GM18519 (cell line): Measurements from ENCODE around the gene PGRMC2.
A peak's percentile ranks its signal among the peaks of the same experiment; 100 is the strongest.

ENCODE experiments used
- ATAC-seq: cut with Tn5 transposase; IDR thresholded peaks from one replicate; pipeline ENCODE4 v1.9.1; 2021; ENCODE audit warnings: mild to moderate bottlenecking, moderate library complexity; ENCODE audit not compliant: unreplicated experiment, low FRiP score

The PGRMC2 gene, protein sequence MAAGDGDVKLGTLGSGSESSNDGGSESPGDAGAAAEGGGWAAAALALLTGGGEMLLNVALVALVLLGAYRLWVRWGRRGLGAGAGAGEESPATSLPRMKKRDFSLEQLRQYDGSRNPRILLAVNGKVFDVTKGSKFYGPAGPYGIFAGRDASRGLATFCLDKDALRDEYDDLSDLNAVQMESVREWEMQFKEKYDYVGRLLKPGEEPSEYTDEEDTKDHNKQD

DNA sequence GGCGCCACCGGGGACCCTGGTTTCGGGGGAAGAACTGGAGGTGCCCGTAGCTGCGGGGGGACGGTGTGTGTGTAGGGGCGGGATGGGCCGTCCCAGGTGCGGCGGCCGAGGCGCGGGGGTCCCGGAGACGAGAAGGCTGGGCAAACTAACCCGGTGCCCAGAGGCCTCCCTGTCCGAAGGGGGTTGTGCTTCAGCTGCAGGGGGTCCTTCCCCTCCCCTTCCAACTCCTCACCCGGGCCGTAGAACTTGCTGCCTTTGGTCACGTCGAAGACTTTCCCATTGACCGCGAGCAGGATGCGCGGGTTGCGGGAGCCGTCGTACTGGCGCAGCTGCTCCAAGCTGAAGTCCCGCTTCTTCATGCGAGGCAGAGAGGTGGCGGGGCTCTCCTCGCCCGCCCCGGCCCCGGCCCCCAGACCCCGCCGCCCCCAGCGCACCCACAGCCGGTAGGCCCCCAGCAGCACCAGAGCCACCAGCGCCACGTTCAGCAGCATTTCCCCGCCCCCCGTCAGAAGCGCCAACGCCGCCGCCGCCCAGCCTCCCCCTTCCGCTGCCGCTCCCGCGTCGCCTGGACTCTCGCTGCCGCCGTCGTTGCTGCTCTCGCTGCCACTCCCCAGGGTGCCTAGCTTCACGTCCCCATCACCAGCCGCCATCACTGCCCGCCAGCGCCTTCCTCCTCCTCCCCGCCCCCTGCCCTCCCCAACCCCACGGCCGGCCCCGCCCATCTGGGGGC is at the start of gene PGRMC2:
TSS of gene PGRMC2 (minus strand) at position 673 of the 730 bp plus-strand sequence. CDS start at position 650, 23 bp downstream.
- ATAC-seq: no peak

DNA sequence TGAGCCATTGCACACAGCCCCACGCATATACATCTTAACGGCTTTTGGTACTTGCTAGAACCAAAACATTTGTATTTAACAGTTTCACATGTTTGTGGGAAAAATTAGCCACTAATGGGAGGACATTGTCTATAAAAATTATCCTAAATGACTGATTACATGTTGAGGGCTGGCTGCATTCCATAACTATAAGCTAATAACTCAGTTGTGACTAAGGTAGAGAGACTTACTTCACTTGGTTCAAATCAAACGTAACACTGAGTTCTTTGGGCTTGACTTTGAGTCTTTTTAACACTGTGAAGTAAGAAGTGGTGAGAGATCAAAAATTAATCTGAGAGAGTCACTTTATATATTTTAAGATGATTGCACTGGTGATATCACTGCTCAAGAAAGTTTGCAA is 47.9 kb upstream of the PGRMC2 start:
- ATAC-seq: no peak

DNA sequence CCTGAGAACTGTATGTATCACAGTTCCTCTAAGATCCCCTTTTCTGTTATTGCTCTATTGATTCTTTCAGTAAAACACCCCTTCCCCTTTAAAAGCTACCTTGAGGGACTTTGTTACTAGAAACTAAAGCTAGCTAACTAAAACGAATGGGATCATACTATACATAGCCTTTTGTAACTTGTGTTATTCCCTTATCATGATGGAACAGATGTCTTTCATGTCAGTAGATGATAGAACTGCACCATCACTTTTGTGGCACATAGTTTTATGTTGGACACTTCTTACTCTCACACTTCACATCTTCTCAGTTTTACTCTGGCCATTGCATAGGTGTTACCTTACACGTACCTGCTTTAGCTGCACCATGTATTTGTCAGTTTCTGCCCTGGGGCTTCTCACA is 46.6 kb upstream of the PGRMC2 start:
- ATAC-seq: no peak

DNA sequence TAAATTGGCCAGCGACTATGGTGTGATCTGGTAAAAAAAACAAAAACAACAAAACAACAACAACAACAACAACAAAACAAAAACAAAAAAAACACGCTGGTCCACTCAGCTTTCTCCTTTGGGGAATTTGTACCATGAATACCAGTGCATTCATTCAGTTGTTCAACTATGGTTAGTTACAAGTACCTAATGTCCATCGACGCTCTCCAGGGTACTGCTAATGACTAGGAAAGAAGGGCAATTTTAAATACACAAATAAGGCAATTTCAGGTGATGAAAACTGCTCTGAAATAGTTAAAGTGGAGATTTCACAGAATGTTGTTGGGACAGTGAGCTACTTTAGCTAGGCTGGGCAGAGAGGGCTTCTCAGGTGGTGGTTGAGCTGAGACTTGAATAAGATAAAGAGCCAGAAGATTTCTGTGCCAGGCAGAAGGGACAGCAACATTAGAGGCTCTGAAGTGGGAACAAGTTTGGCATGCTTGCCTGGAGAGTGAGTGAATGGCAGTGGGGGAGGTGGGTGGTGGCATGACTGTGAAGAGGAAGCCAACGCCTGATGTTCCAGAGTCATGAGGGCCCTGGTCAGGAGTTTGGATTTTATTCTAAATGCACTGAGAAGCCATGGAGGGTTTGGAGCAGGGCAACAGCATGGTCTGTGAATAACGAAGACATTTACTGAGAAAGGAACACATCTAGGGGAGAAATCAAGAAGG is 45.9 kb upstream of the PGRMC2 start:
- ATAC-seq: no peak

DNA sequence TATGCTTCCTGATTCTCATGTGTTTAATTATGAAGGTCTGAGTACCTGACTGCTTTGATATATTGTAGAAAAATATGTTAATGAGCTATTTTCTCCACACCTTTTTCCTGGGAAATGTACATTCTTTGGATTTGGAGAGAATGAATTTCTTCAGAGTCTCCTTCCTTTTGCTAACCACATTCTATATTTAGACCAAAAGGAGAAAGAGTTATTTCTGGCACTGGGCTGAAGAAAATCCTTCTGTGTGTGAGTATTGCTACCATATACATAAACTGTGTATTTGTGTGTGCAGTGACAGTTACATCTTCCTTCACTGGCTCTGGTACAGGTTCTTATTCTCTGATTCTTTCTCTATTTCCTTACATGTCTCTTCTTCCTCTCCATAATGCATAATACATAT is 44.5 kb upstream of the PGRMC2 start:
- ATAC-seq: no peak

DNA sequence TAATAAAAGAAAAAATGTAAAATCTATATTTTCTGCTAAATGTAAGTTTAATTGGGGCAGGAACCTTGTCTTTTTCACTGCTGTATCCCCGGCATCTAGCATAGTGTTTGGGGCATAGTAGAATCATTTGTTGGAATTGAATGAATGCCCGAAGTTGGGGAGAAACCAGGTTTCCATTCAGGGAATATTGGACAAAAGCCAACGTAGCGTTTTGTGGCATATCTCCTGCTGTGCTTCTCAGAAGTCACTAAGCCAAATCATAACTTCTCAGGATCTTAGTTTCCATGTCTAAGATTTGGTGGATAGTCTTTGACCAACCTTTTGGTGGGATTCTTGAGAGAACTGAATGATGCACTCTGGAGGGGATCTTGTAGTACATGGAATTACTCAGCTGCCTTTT is 42.0 kb upstream of the PGRMC2 start:
- ATAC-seq: no peak

DNA sequence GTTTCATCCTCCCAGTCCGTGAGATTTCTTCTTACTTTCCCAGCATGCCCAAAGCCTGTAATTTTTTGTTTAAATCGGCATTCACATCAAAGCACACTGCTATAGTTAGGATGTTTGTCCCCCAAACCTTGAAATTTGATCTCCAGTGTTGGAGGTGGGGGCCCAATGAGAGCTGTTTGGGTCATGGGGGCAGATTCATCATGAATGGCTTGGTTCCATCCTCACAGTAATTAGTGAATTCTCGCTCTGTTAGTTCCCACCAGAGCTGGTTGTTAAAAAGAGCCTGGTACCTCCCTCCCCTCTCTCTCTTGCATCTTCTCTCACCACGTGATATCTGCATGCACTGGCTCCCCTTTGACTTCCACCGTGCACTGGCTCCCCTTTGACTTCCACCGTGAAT is 40.5 kb upstream of the PGRMC2 start:
- no peak for ATAC-seq

DNA sequence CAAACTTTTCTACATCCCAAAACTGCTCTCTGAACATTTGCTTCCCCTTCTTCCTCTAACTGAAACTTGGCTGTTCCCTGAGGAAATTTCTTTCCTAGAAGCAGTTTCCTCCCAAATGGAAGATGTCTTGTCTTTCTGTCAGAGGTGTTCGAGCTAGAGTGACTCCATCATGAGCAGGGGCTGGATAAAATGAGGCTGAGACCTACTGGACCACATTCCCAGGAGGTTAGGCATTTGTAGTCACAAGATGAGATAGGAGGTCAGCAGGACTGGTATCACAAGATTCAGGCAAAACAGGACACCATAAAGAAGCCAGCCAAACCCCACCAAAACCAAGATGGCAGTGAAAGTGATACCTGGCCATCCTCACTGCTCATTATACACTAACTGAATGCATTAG is 35.8 kb upstream of the PGRMC2 start:
- ATAC-seq: no peak

DNA sequence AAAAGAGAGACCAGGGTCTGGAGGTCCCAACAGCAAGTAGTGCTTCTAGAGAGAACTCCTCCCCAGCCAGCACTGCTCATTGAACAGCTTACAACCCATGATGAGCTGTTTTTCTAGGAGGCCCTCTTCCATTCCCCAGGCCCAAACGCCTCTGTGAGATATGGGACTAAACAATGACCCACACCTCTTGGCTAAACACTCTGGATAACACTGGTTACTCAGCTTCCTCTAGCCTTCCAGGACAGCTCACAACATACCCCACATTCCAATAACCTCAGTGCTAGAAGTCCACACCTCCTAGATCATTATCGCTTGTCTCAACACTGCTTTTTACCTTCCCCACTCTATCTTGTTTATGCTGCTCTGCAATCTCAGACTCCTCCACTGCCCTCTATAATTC is 35.4 kb upstream of the PGRMC2 start:
- no peak for ATAC-seq

DNA sequence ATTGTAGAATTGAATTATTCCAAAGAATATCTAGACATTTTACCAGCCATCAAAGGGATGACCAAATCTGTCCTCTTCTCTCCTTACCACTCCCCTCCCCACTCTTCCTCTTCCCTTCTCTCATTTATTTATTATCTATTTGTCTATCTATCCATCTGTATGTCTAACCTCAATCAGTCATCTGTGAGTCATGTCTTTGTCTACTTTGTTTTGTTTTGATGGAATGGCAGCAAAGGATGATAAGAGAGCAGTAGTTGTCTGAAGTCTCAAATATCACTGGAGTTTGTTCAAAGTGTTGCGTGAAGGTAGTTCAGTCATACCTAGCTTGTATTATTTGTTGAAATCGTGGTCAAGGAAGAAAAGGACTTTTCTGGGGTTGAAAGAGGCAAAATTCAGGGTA is 34.7 kb upstream of the PGRMC2 start:
- ATAC-seq: no peak

DNA sequence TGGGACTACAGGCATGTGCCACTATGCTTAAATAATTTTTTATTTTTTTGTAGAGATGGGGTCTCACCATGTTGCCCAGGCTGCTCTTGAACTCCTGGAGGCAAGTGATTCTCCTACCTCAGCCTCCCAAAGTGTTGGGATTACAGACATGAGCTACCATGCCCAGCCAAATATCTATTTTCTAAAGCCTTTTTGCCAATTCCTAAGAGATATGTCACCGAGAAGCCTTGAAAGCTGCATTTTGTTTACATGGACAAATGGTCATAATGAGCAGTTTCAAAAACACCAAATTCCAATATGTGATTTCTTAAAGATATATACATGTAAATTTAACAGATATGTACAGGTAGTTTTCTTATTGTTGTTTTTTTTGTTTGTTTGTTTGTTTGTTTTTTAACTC is 33.0 kb upstream of the PGRMC2 start:
- no peak for ATAC-seq

DNA sequence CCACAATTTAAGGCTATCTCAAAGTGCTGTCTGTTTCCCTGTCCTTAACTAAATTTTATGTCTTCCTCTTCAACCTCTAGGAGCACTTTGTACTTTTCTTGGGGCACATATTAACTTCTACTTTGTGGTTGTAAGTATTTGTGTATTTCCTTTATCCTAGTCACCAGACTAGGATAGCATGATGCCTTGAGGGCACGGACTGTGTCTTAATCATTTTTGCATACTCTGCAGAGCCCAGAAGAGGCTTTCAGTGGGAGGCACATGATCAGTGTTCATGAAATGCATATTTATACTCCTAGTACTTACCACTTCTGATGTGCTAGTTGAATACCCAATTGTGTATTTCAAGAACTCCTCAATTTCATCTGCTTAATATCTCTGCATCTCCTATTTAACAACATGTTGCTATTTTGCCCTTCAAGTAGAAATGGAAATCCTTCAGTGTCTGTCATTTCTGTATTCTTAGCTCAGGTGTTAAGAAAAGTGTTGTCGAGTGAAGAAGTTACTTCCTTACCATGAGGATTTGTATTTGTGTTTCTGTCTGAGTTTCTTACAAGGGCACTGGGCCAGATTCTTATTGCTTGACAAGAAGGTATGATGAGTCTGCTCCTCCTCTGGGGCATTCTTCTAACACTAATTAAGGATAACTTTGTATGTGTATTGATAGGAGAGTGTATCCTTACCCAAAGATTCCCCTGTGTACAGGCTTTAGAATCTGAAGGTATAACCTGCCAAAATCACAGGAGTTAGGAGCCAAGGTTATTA is 28.3 kb upstream of the PGRMC2 start:
- ATAC-seq: no peak

DNA sequence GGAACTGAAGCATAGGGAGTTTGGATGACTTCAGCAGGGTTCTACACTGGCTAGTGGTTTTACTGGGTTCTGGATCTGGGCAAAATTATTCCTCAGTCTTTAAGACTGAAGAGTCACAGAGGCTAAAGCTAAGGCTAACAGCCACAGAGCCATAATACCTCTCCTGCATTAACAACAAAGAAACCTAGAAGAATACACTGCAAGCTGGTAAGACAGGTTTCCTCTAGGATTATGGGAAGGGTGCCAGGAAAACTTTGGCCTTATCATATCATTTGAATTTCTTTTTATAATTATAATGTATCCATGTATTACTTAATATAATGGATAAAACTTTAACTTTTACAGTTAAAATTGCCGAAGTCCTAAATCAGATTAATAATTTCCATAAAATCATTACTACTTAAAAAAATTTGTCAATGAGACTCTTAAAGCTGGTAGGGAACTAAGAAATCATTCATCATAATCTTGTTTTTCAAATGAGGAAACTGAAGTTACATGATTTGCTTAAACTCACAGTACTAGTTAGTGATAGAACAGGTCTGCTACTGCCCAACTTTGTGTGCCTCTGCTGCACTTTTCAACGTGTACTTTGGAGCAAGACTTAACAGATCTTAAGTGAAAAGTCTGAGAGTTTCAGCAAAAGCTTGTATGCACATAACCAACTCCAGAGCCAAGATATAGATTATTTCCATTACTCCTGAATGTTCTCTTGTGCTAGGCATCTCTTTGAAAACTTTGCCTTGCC is 24.2 kb upstream of the PGRMC2 start:
- no peak for ATAC-seq

DNA sequence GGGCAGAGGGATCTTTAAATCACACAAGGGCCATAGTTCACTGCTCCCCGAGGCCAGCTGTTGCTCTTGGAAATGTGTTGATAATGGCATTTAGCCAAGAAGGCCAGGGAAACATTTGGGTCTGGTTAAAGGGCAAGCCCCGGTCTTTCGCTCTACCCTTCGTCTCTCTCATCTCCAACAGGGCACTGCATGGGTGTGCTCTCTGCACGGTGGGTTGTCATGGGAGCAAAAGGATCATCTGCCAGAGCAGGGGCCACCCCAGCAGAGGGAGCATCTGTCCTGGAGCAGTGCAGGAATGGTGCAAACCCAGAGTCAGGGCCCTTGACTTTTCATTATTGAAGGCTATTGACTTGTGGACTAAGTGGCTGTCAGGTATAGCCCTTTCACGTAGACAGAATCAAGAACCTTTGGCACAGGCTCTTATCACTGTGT is 22.7 kb upstream of the PGRMC2 start:
- no peak for ATAC-seq

DNA sequence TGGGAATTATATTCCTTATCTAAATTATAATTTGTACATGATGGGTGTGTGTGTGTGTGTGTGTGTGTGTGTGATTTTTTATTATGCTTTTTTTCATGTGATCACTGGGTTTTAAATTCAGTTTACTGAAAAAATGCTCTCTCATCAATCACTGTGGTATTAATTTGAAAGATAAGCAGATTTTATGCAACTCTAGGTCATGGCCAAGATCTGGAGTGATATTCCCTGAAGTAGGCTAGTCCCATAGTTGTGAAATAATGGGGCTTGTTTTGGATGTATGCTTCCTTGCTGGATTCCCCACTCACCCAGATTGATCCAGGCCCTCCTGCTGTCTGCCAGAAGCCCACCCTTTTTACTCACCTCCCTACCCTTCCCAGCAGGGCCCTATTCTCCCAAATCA is 22.0 kb upstream of the PGRMC2 start:
- ATAC-seq: no peak

DNA sequence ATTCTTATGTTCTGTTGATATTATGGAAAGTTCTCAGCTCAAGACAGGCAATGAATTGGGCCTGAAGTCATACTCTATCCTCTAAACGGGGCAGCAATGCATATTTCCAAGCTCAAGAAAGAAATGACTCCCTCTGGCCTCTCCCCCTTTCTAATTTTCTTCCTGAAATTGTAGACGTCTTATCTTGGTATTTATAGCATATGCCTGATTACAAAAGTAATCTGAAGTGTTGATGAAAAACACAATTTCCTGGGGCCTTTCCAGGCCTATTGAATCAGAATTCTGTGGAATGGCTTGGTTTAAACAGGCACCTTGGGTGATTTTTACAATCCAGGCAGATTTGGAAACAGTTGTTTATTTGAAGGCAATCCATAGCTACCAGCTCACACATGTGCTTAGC is 21.4 kb upstream of the PGRMC2 start:
- ATAC-seq: no peak

DNA sequence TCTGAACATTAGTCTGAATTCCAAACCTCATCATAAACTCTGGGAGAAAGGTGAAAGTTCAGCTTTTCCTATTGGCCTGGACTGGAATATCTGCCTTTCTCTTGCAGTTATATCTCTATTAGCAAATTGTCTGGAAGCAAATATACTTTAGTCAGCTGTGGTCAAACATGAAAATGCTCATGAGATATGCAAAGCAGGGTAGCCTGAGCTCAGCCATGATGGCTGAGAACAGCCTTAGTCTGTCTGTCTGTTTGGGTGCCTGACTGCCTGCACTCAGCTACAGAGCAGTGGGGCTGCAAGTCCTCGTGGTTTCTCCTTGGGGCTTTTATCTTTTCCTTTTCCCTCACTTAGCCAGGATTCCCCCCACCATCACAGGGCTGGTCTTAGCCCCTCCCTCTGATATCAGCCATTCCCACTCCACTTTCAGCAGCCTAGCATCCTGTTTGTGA is 19.5 kb upstream of the PGRMC2 start:
- ATAC-seq: peak; percentile 79

DNA sequence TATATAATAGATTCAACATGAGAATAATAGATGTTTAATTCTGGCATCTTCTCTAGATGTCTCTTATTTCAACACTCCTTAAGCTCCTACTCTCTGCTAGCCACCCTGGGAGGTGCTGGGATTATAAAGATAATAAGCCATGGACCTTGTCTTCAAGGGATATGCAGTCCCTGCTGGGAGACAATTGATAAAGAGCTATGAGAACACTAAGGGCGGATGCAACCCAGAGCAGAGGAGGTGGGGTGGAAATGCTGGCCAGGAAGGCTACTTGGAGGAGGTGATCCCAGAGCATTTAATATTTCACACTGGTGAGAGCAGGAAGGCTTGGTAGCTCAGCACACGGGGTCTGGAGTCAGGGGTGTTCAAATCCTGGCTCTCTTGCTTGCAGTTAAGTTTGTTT is 18.3 kb upstream of the PGRMC2 start:
- ATAC-seq: no peak

DNA sequence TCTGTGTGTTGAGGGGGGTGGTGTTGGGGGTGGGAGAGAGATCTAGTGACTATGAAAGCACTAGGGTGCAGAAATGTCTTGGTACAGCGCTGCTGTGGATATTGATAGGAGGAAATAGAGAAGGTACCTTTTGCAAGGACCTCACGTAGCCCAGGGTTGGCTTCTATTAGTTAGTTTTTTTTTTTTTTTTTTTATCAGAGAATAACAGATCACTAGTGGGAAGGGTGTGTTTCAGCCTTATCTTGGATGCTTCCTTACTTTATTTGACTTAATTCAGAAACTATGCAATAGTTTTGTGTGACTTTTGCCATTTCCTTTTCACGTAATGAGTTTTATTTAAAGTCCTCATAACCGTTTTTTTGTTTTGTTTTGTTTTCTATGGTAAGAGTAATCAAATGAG is 16.4 kb upstream of the PGRMC2 start:
- no peak for ATAC-seq

DNA sequence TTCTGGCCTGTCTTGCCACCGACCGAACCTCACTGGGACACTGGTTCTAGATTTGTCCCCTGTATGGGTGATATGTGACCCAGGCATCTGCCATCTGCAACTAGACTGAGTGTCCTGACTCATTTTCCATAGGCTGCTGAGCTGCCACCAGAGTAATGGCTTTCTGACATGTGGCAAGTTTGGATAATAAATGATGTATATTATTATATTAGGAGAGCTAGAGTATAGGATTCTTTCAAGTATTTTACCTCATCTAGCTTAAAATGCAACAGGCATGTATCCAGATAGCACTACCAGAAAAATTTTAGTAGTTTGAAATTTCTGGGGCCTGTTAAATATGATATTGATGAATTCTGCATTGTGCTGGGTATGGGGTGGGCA is 15.8 kb upstream of the PGRMC2 start:
- no peak for ATAC-seq
